NB4 (cell line): ENCODE measurements around the gene PIAS4.

Experiments
- CTCF ChIP-seq: IDR thresholded peaks from one replicate; pipeline ENCODE4 v1.5.1; 2012; ENCODE audit warnings: low read depth, low read length
- POLR2A ChIP-seq: IDR thresholded peaks from 2 replicates; pipeline ENCODE4 v1.6.1; 2011; ENCODE audit warnings: mild to moderate bottlenecking; ENCODE audit not compliant: insufficient read length; ENCODE audit errors: extremely low read depth

GRCh38 chr19:3977242-3978143, 30.0 kb upstream of the PIAS4 start:
- no peak for TF ChIP-seq CTCF
- no peak for TF ChIP-seq POLR2A
